HUES6 (cell line): ENCODE measurements around the gene GNG10.

Experiments
- H3K27ac ChIP-seq: 2 replicates; pipeline ENCODE4 v1.7.0; 2013; ENCODE audit warnings: low read depth, mild to moderate bottlenecking, low read length, inconsistent platforms
- H3K27me3 ChIP-seq: 2 replicates; pipeline ENCODE4 v1.6.1; 2013; ENCODE audit warnings: low read length; ENCODE audit not compliant: control insufficient read depth, insufficient read depth
- H3K36me3 ChIP-seq: 2 replicates; pipeline ENCODE4 v1.6.1; 2013; ENCODE audit warnings: low read length; ENCODE audit not compliant: control insufficient read depth, insufficient read depth
- H3K4me1 ChIP-seq: 2 replicates; pipeline ENCODE4 v1.6.1; 2013; ENCODE audit warnings: low read length; ENCODE audit not compliant: control insufficient read depth, insufficient read depth
- H3K4me3 ChIP-seq: 2 replicates; pipeline ENCODE4 v1.5.1; 2013; ENCODE audit warnings: low read depth, low read length
- H3K9ac ChIP-seq: one replicate; pipeline ENCODE4 v1.6.1; 2013; ENCODE audit warnings: mild to moderate bottlenecking, low read length
- H3K9me3 ChIP-seq: 2 replicates; pipeline ENCODE4 v1.6.1; 2013; ENCODE audit warnings: low read depth, low read length; ENCODE audit not compliant: control insufficient read depth, insufficient read depth

Gene GNG10

DNA sequence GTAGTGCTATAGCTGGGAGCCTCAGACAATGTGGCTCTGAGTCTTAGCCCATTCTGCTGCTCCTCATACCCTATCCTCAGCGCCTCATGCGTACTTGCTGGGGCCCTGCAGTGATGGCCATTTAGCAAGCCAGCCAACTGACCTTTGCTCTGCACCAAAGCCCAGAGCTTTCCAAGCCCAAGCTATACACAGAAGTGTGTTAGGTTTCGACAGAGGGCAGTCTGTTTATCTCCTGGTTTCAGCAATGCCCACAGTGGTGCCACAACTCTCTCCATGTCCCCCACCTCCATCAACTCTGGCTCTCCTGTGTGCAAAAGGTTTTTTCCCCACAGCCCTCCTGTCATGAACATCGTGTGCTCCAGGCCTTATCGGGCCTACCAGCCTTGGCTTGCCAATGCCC lies 16.9 kb downstream of the GNG10 start:
- Histone ChIP-seq H3K27ac (no peak overlapping the region), H3K27me3 (no peaks in the 10 kb centered on the region), H3K4me3 (no peak overlapping the region), H3K9me3 (no peaks in the 10 kb centered on the region; the same call in 1 of the 2 replicates), H3K4me1 (no peaks in the 10 kb centered on the region), H3K9ac (no peak overlapping the region), H3K36me3 (no peaks in the 10 kb centered on the region)

DNA sequence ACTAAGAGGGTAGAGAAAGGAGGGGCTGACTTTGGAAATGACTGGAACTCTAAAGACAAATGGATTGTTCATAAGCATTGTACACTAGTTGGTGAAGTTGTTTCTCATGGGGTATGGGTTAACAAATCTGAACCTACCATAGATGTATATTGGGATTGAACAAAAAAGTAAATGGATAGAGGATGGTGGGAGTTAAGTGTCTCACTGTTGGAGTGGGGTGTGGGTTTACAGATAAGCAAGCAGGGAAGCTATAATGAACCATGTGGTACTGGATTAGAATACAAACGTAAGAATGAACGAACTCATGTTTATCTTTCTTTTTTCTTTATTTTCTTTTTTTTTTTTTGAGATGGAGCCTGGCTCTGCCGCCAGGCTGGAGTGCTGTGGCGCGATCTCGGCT lies 17.8 kb downstream of the GNG10 start:
- Histone ChIP-seq H3K9ac (no peak overlapping the region), H3K4me1 (no peaks in the 10 kb centered on the region), H3K9me3 (no peaks in the 10 kb centered on the region; the same call in 1 of the 2 replicates), H3K27ac (no peak overlapping the region), H3K36me3 (no peaks in the 10 kb centered on the region), H3K27me3 (no peaks in the 10 kb centered on the region), H3K4me3 (no peak overlapping the region)

DNA sequence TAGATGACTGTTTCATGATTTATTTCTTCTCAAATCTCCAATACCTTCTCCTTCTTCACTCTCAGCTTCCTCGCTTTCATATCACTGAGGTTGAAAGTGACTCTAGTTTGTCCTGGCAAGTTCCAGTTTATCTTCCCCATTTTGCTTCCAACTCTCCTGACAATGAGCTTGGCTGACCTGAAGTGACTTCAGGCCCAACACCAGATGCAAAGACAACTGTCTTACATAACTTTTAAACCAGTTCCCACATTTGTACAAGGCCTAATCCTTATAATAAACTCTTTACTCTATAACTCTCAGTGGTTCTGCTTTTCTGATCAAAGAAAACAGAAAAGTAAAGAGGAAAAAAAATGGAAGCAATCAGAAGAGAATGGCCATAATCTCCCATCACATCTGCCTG lies 22.0 kb downstream of the GNG10 start:
- Histone ChIP-seq H3K9me3 (no peaks in the 10 kb centered on the region; the same call in 1 of the 2 replicates), H3K36me3 (no peaks in the 10 kb centered on the region), H3K27me3 (no peaks in the 10 kb centered on the region), H3K4me3 (no peak overlapping the region), H3K9ac (no peak overlapping the region), H3K4me1 (no peaks in the 10 kb centered on the region), H3K27ac (no peak overlapping the region)

DNA sequence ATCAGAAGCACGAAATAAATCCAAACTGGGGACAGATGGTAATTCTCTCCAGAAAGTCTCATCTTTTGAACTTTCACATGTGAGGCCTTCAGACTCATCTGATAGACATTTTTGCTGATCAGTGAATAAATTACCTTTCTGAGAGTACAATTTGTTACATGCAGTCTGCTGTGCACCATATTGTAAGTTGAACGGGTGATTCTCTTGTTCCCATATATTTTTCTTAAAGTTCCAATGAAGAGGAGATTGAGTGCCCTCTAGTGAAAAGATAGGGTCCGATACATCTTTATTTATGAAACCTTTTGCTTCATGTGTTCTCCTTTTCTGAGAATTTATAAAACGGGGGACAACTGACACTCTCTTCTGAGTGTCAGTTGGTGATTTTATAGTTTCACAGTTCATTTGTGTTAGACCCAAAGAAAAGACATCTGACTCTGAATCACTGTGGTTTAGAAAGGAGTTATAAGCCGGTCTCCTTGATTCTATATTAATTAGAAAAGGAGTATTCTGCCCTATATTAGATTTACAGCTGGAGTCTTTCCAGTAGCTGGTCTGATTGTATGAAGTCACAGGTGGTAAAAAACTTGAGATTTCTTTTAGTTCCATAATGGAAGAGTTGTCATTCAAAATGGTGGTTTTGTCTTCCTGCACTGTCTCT lies 30.4 kb downstream of the GNG10 start:
- no peak overlapping the region for H3K4me3 ChIP-seq
- H3K27ac ChIP-seq: no peak overlapping the region
- no peaks in the 10 kb centered on the region for H3K4me1 ChIP-seq
- no peaks in the 10 kb centered on the region for H3K27me3 ChIP-seq
- no peak overlapping the region for H3K9ac ChIP-seq
- H3K36me3 ChIP-seq: no peaks in the 10 kb centered on the region
- H3K9me3 ChIP-seq: no peaks in the 10 kb centered on the region

DNA sequence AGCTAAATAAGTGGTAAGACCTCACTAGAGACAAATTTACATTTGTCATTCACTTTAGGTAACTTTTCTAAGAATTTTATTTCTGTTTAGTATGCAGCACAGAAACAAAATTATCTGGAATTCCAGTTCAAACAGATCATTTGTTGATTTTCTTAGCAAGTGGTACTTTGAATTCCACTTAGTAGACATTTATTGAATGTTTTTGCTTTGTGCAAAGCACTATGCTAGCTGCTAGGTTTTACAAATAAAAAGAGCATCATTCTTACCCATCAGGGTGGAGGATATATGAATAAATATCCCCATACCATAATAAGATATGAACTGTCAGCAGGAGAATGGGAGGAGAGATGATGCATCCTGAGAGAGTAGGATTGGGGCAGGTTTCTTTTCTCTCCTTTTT lies 35.4 kb downstream of the GNG10 start:
- H3K4me1 ChIP-seq: no peaks in the 10 kb centered on the region
- H3K27ac ChIP-seq: no peak overlapping the region
- H3K27me3 ChIP-seq: no peaks in the 10 kb centered on the region
- H3K9me3 ChIP-seq: 0 out of 2 replicates have a peak, but pooled peaks cover 3% of the 10 kb centered on the region
- H3K4me3 ChIP-seq: no peak overlapping the region
- no peak overlapping the region for H3K9ac ChIP-seq
- no peaks in the 10 kb centered on the region for H3K36me3 ChIP-seq

DNA sequence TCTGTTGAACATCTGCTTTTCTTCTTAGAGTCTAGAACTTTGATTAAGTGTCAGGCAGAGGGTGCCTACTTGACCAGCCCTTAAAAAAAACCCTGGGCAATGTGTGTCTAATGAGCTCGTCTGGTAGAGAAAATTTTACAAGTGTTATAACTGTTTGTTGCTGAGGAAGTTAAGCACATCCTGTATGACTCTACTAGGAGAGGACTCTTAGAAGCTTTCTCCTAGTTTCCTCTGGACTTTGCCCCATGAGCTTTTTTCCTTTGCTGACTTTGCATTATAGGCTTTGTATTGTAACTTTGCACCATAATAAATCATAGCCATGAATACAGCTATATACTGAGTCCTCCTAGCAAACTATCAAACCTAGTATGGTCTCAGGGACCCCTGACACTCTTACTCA lies 39.4 kb downstream of the GNG10 start:
- no peak overlapping the region for H3K4me3 ChIP-seq
- no peaks in the 10 kb centered on the region for H3K36me3 ChIP-seq
- H3K9me3 ChIP-seq: 0 out of 2 replicates have a peak, but pooled peaks cover 3% of the 10 kb centered on the region
- H3K4me1 ChIP-seq: no peaks in the 10 kb centered on the region
- H3K27ac ChIP-seq: no peak overlapping the region
- H3K27me3 ChIP-seq: no peaks in the 10 kb centered on the region
- H3K9ac ChIP-seq: no peak overlapping the region

DNA sequence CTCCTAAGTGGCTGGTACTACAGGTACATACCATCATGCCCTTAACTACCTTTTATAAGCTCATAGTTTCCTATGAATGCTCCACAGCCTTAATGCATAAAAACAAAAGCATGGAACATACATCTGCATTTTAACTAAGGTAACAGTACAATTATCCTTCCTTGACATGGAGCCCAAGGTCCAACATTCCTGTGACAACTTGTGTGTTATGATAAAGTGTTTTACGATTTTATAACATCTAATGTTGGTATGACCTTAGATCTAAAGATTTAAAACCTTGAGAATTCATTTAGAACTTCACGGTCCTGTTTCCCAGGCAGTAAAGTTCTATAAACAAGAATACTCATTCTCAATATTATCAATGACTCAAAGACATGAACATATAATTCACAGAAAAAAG lies 43.1 kb downstream of the GNG10 start:
- no peaks in the 10 kb centered on the region for H3K4me1 ChIP-seq
- H3K9ac ChIP-seq: no peak overlapping the region
- no peak overlapping the region for H3K27ac ChIP-seq
- H3K4me3 ChIP-seq: no peak overlapping the region
- H3K27me3 ChIP-seq: no peaks in the 10 kb centered on the region
- H3K9me3 ChIP-seq: 0 out of 2 replicates have a peak, but pooled peaks cover 3% of the 10 kb centered on the region
- H3K36me3 ChIP-seq: no peaks in the 10 kb centered on the region

DNA sequence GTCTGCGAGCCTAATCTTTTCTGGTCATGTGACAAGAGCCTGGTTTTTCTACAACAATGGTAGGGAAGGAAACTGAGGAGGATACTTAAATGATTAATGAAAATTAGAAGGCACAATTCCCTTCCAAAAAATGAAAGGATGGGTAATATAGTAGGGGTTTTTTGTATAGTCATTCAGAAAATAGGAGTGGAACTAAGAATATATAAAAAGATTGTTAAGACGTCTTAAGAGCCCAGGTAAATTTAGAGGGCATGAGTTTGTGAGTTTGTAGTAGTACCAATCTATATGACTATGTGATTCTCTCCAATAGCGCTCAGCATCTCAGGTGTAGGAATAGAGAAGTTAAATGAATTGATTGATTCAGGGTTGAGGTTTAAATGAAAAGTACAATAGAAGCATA lies 50.1 kb downstream of the GNG10 start:
- no peaks in the 10 kb centered on the region for H3K36me3 ChIP-seq
- peaks cover 7% of the 10 kb centered on the region; the same call in 1 of the 2 replicates for H3K4me1 ChIP-seq

DNA sequence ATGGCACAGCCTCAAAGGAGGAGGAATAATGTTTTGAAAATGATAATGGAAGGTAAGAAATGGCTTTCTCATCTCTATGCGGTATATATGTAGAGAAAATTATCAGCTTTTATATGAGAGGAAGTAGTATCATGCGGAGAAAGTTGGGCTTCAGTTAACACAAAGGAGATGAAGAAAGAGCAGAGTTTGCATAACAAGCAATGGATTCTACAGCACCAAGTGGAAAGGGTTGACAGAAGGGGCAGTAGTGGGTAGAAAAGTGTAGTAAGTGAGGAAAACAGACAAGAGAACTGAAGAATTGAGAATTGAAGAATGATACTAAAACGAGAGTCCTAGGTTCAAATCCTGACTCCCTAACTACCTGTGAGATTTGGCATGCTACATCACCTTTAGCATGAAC lies 51.0 kb downstream of the GNG10 start:
- Histone ChIP-seq H3K4me1 (peaks cover 7% of the 10 kb centered on the region; the same call in 1 of the 2 replicates), H3K4me3 (no peak overlapping the region), H3K36me3 (no peaks in the 10 kb centered on the region), H3K9me3 (no peaks in the 10 kb centered on the region), H3K27ac (no peak overlapping the region), H3K9ac (no peak overlapping the region), H3K27me3 (no peaks in the 10 kb centered on the region)

More for the DNA sequence above, 50.1 kb downstream of the GNG10 start:
- H3K27ac ChIP-seq: no peak overlapping the region
- H3K9ac ChIP-seq: no peak overlapping the region
- H3K4me3 ChIP-seq: no peak overlapping the region
- no peaks in the 10 kb centered on the region for H3K27me3 ChIP-seq
- H3K9me3 ChIP-seq: no peaks in the 10 kb centered on the region

DNA sequence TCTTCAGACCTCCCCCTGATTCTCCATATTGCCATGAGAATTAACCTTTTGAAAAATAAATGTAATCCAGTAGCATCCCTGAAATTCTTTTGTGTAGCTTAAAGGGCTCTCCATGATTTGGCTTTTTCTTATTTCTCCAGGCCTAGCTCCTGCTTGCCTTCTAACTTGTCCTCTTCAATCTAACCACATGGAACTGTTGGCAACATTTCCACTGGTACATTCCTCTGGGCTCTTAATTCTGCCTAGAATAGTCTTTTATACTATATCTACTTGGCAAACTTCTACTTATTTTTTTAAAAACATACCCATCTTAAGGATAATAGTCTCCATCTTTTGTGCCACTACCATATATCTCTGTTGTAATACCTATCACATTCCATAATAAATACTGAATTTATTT lies 54.1 kb downstream of the GNG10 start:
- H3K4me1 ChIP-seq: peaks cover 7% of the 10 kb centered on the region; the same call in 1 of the 2 replicates
- H3K27me3 ChIP-seq: no peaks in the 10 kb centered on the region
- no peaks in the 10 kb centered on the region for H3K36me3 ChIP-seq
- no peak overlapping the region for H3K27ac ChIP-seq
- no peaks in the 10 kb centered on the region for H3K9me3 ChIP-seq
- H3K4me3 ChIP-seq: no peak overlapping the region
- H3K9ac ChIP-seq: no peak overlapping the region

DNA sequence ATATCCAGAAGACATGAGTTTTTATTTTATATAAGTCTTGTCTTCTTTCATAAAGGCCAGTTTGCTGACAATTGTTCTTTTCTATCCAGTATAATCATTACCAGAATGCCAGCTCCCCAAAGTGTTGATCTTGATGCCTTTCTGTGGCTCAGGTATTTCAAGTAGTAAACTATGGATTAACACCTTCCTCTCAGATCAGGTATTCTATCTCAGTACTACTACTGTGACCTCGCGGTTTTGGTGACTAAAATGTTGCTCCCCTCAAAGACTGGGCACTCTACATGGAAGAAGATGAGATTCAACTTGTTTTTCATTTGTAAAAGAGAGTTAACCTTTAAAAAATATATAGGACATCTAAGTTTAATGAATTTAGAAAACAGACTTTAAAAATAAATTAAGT lies 58.1 kb downstream of the GNG10 start:
- Histone ChIP-seq H3K36me3 (no peaks in the 10 kb centered on the region), H3K9ac (no peak overlapping the region), H3K27me3 (no peaks in the 10 kb centered on the region), H3K9me3 (no peaks in the 10 kb centered on the region), H3K27ac (no peak overlapping the region), H3K4me3 (no peak overlapping the region), H3K4me1 (no peaks in the 10 kb centered on the region)
